ENCODE measurements around the gene GCLC.

GCLC gene

DNA sequence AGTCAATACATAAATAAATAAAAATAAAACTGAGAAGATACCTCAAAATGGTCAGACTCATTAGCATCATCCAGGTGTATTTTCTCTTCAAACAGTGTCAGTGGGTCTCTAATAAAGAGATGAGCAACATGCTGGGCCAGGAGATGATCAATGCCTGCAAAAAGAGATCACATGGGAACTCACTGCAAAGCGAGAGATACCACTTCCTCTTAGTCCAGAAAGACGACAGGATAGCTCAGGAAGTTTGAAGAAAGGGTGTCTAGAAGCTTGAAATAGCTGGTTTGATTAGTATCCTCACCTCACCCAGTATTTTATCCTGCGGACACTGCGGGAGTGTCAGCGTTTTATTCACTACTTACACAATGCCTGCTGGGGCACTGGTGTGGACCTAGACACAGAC lies 38.0 kb downstream of the GCLC start:
- in situ Hi-C loops (cut with MboI; ENCODE audit: low pct_unique_long_range_greater_than_20kb, low sequenced_read_pairs, unreplicated experiment) = no loop called here
- TF ChIP-seq, protein P1, sequence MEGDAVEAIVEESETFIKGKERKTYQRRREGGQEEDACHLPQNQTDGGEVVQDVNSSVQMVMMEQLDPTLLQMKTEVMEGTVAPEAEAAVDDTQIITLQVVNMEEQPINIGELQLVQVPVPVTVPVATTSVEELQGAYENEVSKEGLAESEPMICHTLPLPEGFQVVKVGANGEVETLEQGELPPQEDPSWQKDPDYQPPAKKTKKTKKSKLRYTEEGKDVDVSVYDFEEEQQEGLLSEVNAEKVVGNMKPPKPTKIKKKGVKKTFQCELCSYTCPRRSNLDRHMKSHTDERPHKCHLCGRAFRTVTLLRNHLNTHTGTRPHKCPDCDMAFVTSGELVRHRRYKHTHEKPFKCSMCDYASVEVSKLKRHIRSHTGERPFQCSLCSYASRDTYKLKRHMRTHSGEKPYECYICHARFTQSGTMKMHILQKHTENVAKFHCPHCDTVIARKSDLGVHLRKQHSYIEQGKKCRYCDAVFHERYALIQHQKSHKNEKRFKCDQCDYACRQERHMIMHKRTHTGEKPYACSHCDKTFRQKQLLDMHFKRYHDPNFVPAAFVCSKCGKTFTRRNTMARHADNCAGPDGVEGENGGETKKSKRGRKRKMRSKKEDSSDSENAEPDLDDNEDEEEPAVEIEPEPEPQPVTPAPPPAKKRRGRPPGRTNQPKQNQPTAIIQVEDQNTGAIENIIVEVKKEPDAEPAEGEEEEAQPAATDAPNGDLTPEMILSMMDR (IDR thresholded peaks at IDR 0.05; ENCODE audit: extremely low read depth, insufficient read depth, missing control alignments) = no peak
- DNase-seq (ENCODE audit: low spot score) = no peak

DNA sequence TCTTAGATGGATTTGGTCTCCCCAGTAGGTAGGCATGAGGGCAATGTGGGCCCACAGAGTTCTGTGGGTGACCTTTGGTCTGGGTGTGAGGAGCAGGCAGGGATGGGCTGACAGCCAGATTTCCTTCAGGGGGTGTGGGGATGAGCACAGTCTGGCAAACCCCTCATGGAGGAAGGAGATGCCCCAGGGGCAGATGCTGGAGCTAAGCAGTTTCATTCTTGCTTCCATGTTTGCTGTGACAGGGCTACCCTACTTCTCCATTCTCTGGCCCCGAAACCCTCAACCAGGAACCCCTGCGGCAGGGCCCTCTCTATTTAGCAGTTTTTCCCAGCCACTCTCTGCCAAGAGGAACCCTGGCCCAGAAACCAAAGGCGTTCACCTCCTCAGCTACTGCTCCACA lies 40.4 kb downstream of the GCLC start:
- TF ChIP-seq, protein P1 (IDR thresholded peaks at IDR 0.05; ENCODE audit: extremely low read depth, insufficient read depth, missing control alignments) = no peak
- in situ Hi-C loops (cut with MboI; ENCODE audit: low pct_unique_long_range_greater_than_20kb, low sequenced_read_pairs, unreplicated experiment) = no loop called here
- no peak for DNase-seq (ENCODE audit: low spot score)

DNA sequence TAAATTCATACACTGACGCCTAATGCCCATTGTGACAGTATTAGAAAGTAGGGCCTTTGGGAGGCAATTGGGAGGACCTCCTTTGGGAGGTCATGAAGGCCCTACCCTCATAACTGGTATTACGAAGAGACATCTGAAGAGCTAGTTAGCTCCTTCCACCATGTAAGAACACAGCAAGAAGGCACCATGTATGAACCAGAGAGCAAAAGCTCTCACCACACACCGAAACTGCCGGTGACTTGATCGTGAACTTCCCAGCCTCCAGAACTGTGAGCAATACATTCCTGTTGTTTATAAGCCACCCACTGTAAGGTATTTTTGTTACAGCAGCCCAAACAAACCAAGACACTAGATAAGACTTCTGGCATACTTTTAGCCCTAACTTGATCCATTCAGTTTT lies 41.8 kb downstream of the GCLC start:
- in situ Hi-C loops (cut with MboI; ENCODE audit: low pct_unique_long_range_greater_than_20kb, low sequenced_read_pairs, unreplicated experiment) = no loop called here
- TF ChIP-seq, protein P1 (IDR thresholded peaks at IDR 0.05; ENCODE audit: extremely low read depth, insufficient read depth, missing control alignments) = no peak
- no peak for DNase-seq (ENCODE audit: low spot score)

DNA sequence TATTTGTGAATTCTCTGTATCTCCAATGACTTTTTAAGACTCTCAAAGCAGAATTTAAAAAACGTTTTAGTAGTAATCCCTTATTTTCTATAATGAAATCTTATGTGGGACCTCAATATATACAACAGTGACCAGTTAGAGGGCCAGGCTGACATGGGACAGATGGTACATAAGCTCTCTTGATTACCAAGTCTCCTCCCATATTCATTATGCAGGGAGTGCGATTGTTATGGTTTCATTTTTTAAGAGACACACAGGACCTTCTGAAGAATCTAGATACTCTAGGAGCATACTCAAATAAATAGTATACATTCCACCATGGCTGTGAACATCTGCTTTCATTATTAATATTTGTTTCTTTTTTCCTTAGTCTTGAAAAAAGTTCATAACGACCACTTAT lies 43.5 kb downstream of the GCLC start:
- TF ChIP-seq, protein P1 (IDR thresholded peaks at IDR 0.05; ENCODE audit: extremely low read depth, insufficient read depth, missing control alignments) = no peak
- no peak for DNase-seq (ENCODE audit: low spot score)

DNA sequence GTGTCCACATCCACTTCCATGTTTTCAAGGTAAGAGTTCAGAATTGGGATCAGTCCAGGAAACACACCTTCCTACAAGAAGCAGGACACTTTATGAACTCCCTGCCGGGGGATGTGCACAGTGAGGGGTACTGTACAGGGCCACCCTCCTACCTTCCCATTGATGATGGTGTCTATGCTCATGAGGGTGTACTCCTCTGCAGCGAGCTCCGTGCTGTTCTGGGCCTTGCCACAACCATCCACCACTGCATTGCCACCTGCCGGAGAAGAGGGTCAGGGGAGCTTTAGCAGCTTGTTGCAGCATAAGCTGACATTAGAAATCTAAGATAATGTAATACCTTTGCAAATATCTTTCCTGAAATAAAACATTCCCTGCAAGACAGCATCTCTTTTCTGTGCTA lies 44.8 kb downstream of the GCLC start:
- in situ Hi-C loops (cut with MboI; ENCODE audit: low pct_unique_long_range_greater_than_20kb, low sequenced_read_pairs, unreplicated experiment) = no loop called here
- no peak for DNase-seq (ENCODE audit: low spot score)
- TF ChIP-seq, protein P1 (IDR thresholded peaks at IDR 0.05; ENCODE audit: extremely low read depth, insufficient read depth, missing control alignments) = no peak

More for the DNA sequence above, 43.5 kb downstream of the GCLC start:
- in situ Hi-C loops (cut with MboI; ENCODE audit: low pct_unique_long_range_greater_than_20kb, low sequenced_read_pairs, unreplicated experiment) = no loop called here

DNA sequence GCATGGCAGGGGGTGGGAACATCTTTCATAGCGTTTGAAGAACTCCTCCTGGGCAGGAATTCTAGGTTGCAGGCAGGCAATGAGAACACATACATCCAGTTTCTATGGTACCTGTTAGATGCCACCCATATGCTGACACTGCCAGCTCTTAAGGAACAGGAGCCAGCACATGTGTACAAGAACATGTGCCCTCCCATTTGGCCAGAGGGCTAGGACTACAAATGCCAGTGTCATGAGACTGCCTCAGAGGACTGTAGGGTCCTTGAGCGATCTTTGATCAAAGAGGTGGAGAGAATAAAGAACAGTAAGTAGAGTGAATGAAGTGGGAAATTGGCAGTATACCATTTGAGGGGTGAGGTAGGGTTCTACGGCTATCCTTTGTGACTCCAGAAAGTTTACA lies 45.8 kb downstream of the GCLC start:
- DNase-seq (ENCODE audit: low spot score) = no peak
- in situ Hi-C loops (cut with MboI; ENCODE audit: low pct_unique_long_range_greater_than_20kb, low sequenced_read_pairs, unreplicated experiment) = loop anchor here (10.0 kb wide), 1 partner anchor 226 kb away; no protein-coding TSS in a partner anchor
- TF ChIP-seq, protein P1 (IDR thresholded peaks at IDR 0.05; ENCODE audit: extremely low read depth, insufficient read depth, missing control alignments) = no peak

DNA sequence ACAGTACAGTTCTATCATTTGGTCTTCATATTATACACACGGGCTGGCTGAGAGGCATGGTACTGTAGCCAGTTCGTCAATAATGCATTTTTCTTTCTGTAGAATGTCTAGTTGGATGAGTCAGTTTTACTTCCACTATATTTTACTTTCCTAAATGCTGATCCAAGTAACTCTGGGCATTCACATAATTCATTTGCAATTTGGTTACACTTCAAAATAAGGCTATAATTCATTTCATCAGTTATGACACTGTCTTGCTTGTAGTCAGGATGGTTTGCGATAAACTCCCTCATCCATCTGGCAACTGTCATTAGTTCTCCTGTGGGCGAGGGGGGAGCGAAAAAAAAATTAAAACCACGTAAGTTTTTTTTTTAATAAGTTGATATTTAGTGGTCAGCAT lies 46.3 kb downstream of the GCLC start:
- in situ Hi-C loops (cut with MboI; ENCODE audit: low pct_unique_long_range_greater_than_20kb, low sequenced_read_pairs, unreplicated experiment) = loop anchor here (10.0 kb wide), 1 partner anchor 226 kb away; no protein-coding TSS in a partner anchor
- TF ChIP-seq, protein P1 (IDR thresholded peaks at IDR 0.05; ENCODE audit: extremely low read depth, insufficient read depth, missing control alignments) = no peak
- DNase-seq (ENCODE audit: low spot score) = no peak

Measured in GM13977 (cell line).